ELR (cell line): ENCODE measurements around the gene EPHA6.
"Not testable (repeated sequence)": the region's sequence is repeated elsewhere in the genome, so short reads cannot be mapped to it uniquely, and the experiment has no call there.

Experiments used
- DNase-seq: peaks from one replicate; pipeline ENCODE4 v3.0.0-alpha.2; 2015; ENCODE audit warnings: low read depth

The EPHA6 gene

DNA sequence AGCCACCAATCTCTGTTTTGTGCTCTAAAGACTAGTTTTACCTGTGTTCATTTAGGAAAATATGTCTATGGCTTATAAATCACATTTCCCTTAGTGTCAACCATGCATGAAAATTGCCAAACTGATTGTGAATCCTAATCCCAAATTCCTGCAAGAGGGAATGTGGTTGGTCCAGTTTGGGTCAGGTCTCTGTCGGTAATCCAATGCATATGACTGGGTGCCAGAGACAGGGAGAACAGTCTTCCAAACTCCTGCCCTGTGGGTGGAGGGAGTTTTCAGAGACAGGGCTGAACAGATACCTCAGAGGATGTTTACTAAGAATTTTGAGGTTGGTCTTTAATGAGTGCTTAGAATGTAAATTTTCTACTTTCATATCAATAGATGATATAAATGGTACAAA is 649.6 kb downstream of the EPHA6 start:
- no peak for DNase-seq

DNA sequence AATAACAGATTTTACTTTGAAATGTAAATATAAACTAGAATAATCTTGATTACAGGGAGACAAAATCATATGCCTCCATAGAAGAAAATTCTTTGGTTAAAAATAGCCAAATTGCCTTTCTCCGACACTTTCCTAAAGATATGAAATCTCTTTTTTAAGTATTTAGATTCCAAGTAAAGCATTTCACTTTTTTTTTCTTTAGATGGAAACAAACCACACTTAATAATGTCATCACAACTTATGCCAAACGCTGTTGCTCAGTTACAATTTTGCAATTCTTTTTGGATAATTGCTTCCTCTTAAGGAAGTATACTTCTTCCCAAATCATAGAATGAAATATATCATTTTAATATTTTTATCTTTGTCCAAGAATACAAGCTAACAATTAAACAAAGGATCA is 656.1 kb downstream of the EPHA6 start:
- no peak for DNase-seq

DNA sequence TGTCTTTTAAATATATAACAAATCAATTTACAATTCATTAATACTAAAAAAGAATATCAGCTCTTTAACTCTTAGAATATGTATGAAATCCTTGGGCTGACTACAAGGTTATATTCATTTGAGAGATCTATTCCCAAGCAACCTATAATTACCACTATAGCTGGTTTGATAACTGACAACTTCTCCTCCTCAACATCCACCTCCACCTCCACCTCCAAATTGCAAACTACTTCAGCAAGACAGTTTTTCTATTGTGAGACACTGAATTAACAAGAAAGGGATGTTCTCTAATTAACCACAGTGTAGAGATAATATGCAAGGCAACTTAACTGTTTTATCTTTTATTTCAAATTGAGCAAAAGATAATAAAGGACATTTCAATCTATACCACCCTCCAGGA is 665.3 kb downstream of the EPHA6 start:
- no peak for DNase-seq

DNA sequence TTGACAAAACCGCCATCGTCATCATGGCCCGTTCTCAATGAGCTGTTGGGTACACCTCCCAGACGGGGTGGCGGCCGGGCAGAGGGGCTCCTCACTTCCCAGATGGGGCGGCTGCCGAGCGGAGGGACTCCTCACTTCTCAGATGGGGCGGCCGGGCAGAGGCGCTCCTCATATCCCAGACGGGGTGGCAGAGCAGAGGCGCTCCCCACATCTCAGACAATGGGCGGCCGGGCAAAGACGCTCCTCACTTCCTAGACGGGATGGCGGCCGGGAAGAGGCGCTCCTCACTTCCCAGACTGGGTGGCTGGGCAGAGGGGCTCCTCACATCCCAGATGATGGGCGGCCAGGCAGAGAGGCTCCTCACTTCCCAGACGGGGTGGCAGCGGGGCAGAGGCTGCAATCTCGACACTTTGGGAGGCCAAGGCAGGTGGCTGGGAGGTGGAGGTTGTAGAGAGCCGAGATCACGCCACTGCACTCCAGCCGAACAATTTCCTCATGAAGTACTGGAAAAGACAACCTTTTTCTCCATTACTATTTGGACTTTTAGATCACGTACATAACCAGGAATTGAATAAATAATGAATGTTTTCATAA is 666.4 kb downstream of the EPHA6 start:
- not testable (repeated sequence) for DNase-seq

- no peak for DNase-seq
These were observed 667.0 kb downstream of the EPHA6 start for GRCh38 chr3:97481416-97481815.

DNA sequence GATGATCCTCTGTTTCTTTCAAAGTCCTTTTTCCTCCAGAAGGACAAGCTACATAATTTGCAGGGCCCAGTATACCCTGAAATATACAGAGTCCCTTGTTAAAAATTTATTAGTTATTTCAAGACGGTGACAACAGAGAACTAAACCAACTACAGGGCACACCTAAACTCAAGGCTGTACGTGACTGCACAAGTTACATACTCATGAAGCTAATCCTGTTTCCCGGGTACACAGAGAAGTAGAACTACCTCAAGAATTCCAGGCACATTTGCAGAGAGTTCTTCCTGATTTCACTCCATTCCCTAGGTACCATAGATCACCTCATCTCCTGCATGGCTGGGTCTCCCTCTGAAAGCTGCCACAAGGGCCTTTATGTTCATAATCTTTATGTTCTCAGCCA is 670.8 kb downstream of the EPHA6 start:
- no peak for DNase-seq

- no peak for DNase-seq
These were observed 673.2 kb downstream of the EPHA6 start for GRCh38 chr3:97487587-97487986.

- no peak for DNase-seq
These were observed 674.3 kb downstream of the EPHA6 start for GRCh38 chr3:97488741-97489140.

DNA sequence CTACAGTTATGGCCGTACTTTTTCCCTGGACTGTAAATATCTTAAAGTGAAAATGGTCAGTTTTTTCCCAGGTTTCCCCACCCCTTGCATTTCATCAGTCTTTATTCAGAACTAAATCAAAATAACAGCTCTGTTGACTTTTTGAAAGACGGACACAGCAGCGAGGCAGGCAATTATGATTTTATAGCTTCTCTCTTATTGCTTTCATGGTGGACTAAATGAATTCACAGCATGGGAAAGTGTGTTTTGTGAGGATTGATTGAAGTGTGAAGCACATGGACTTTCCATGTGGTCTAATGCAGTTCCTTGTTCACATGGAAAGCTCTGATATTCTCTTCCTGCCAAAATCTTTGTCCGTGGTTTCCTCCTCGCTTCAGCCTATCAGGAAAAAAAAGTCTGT is 681.5 kb downstream of the EPHA6 start:
- DNase-seq = no peak

DNA sequence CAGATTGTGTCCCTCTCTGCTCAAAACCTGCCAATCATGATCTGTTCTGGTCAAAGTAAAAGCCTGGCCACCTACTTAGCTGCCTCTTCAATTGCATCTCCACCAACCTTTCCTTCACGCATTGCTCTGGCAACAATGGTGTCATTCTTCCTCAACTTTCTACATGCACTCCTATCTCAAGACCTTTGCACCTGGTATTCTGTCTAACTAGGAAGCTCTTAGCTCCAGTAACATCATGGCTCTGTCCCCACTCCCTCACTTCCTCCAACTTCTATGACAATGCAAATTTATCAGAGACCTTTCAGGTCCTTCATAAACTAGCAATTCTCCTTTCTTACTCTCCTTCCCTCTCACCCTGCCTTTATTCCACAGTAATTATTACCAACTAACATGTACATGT is 682.7 kb downstream of the EPHA6 start:
- no peak for DNase-seq

GRCh38 chr3:97504463-97504862 is 690.1 kb downstream of the EPHA6 start:
- no peak for DNase-seq

GRCh38 chr3:97510795-97511194 is 696.4 kb downstream of the EPHA6 start:
- no peak for DNase-seq

DNA sequence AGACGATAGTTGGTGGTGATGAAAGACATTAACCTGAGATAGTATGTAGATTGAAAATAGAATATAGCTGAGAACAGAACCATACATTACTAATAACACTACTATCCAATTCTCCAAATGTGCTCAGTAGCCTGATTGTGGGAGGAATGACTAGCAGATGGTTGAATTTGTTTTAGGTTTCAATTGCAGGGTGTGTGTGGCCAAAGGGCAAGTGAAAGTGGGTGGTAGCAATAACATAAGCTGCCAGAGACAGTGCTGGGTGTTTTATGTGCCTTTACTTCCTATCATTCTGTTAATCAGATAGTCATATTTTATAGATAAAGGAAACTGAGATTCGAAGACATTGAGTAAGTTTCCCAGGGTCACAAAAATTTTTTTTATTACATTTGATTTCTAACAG is 700.7 kb downstream of the EPHA6 start:
- DNase-seq = no peak

DNA sequence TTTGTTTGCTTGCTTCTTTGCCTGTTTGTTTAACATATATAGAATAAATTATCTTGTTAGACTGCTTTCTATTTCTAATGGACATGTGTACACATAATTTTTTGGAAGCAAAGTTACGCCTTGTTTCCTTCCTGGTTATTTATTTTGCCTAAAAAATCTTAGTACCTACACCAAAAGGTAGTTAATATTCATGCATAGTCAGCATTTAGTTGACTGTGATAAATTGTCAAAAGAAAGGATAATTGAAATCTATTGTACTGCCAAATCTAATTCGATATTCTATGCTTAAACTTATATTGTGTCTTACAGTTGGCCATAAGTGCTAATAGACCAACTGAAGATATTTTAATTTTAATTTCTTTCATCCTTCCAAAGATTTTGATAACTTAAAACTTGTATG is 716.3 kb downstream of the EPHA6 start:
- DNase-seq = no peak

DNA sequence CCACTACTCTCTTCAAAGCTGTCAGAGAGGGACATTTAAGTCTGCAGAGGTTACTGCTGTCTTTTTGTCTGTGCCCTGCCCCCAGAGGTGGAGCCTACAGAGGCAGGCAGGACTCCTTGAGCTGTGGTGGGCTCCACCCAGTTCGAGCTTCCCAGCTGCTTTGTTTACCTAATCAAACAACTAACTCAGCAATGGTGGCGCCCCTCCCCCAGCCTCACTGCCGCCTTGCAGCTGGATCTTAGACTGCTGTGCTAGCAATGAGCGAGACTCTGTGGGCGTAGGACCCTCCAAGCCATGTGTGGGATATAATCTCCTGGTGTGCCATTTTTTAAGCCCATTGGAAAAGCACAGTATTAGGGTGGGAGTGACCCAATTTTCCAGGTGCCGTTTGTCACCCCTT is 733.2 kb downstream of the EPHA6 start:
- not testable (repeated sequence) for DNase-seq

- no peak for DNase-seq
These were observed 736.0 kb downstream of the EPHA6 start for GRCh38 chr3:97550408-97550807.

GRCh38 chr3:97552186-97552585 is 737.8 kb downstream of the EPHA6 start:
- DNase-seq = no peak

DNA sequence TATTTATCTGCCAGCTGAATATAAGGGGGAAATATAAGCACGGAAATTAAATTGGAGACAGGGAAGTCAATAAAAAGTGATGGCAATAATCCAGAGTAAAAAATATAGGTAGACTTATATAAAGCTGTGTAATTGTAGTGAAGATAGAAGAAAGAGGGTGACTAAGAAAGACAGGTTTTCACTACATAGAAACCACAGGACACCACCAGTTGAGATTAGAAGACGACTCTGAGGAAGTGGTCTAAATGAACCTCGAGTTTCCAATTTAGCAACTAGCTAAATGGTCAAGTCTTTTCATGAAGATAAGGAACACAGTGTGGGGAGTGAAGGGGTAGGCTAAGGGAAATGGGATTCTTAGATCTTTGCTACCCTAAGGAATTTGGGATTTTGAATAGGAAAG is 761.3 kb downstream of the EPHA6 start:
- DNase-seq = no peak

DNA sequence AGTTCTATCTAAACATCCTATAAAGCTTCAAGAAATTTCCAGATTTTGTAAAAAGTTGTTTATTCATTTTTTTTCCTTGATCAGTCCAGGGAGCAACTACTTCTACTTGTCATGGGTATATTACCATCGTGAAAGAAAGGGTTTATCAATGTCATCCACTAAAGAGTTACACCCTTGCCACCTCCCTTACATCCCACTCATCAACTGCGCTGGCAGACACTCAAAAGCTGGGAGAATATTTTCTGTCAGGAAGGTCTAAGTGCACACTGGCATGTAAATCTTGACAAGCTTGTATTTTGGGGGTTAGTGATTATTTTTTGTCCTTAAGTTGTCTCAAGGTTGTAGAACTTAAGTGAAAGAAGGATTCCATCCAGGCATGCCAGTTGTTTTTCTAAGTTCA is 761.8 kb downstream of the EPHA6 start:
- no peak for DNase-seq

DNA sequence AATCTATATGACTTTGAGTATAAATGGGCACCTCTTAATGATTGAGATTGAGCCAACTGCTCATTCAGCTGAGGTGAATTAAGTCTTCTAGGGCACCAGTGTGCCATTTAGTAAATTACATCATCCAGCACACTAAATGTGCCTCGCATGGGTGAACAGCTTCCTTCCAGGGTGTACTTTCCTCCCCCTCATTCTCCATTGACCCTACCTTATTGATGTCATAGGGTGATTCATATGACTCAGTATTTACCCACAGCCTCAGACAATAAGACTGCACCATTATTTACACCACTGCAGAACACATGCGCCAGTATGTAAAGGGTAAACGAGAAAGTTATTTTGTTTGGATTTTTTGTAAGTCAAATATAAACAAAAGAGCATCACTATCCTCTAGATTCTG is 765.0 kb downstream of the EPHA6 start:
- no peak for DNase-seq

GRCh38 chr3:97610626-97611025 is 796.2 kb downstream of the EPHA6 start:
- DNase-seq = no peak

- DNase-seq = no peak
These were observed 798.2 kb downstream of the EPHA6 start for GRCh38 chr3:97612632-97613031.

- no peak for DNase-seq
These were observed 798.7 kb downstream of the EPHA6 start for GRCh38 chr3:97613139-97613538.

DNA sequence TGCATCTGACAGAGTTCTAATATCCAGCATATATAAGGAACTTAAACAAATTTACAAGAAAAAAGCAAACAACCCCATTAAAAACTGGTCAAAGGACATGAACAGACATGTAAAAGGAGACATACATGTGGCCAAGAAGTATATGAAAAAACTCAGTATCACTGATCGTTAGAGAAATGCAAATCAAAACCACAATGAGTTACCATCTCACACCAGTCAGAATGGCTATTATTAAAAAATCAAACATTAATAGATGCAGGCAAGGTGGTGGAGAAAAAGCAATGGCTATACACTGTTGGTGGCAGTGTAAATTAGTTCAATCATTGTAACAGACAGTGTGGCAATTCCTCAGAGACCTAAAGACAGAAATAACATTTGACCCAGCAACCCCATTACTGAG is 806.1 kb downstream of the EPHA6 start:
- not testable (repeated sequence) for DNase-seq

GRCh38 chr3:97636465-97636864 is 822.1 kb downstream of the EPHA6 start:
- no peak for DNase-seq
